Right cardiac atrium (tissue), 5 donors: ENCODE data around the gene LRRC41. TPM values are rescaled to one million over a fixed set of nuclear protein-coding genes. Genes with fewer than 3 reads are reported as not detected.
"Not testable (repeated sequence)": the region's sequence is repeated elsewhere in the genome, so short reads cannot be mapped to it uniquely, and the experiment has no call there.

Experiments used
- ATAC-seq, 2 donors: fragments of 200-7000 bp; cut with Tn5 transposase; one replicate each; pipeline versions ENCODE4 v1.8.0 to v1.9.1; 2020; ENCODE audit warnings: moderate library complexity in 2 of 2, mild to moderate bottlenecking in 1 of 2
- DNase-seq, 3 donors: peaks; one replicate each; pipeline ENCODE4 v3.0.0-alpha.2; 2020
- H3K27ac ChIP-seq: one replicate; pipeline ENCODE4 v1.5.1; 2013; ENCODE audit warnings: mild to moderate bottlenecking, low read length, control low read depth, moderate library complexity
- H3K27me3 ChIP-seq: one replicate; pipeline ENCODE4 v1.6.1; 2013; ENCODE audit not compliant: control insufficient read depth, insufficient read depth
- H3K4me1 ChIP-seq: one replicate; pipeline ENCODE4 v1.6.1; 2013; ENCODE audit warnings: low read length; ENCODE audit not compliant: control insufficient read depth, insufficient read depth
- H3K4me3 ChIP-seq: one replicate; pipeline ENCODE4 v1.5.1; 2013; ENCODE audit warnings: low read length, control low read depth
- H3K9me3 ChIP-seq: one replicate; pipeline ENCODE4 v1.6.1; 2013; ENCODE audit warnings: low read length; ENCODE audit not compliant: control insufficient read depth
- WGBS: extraction: QIAGEN DNeasy Blood & Tissue Kit; methylation state at CpG from one replicate; pipeline ENCODE4 v1.1.7; 2013; 5-methylcytosine and 5-hydroxymethylcytosine counted together
- intact Hi-C, 4 donors: fragments of 100-400 bp; cut with DNase I; formaldehyde crosslinking; loops; one replicate each; pipeline versions ENCODE4 v1.11.0 to v1.14.0; 2022 to 2023
- polyA plus RNA-seq: library from polyadenylated mRNA; stranded (reverse); fragments of 200-250 nt; gene quantifications from one replicate; pipeline ENCODE4 v1.2.3, GENCODE V29; 2013
- total RNA-seq, 4 donors: library from RNA; stranded (reverse); fragmentation: NEBNext Ultra II Directional; extraction: Animal tissue kit (Norgen Biotek cat#: 25700); gene quantifications; one replicate each; pipeline ENCODE4 v1.2.1, GENCODE V29; 2021
- donor health status: healthy with polysubstance abuse.
- donor health status: DM: no; HTN: yes; CAD: no.
- donor health status: DM: no; HTN: no; CAD: no.
- donor health status: DM: no; HTN: yes; CAD: no; lungs with severe emphysema.
- donor health status: DM: yes; HTN: yes; CAD: no.

Gene LRRC41
- total and polyA plus RNA-seq, 5 donors, result 27.1 to 46.3 (median 39.8) TPM

GRCh38 chr1:46340404-46341221 lies 37.2 kb upstream of the LRRC41 start, which contains the start of gene NSUN4:
NSUN4 (plus strand) TSS chr1:46340807; CDS start chr1:46340827, 20 bp downstream.
- intact Hi-C loops, result loop anchor here in 1 of 4 donors (5.0 to 10.0 kb wide), 2 partner anchors 38 to 96 kb away; partner anchors contain the start of genes LRRC41, RAD54L and UQCRH
- Histone ChIP-seq H3K9me3 (no peaks in the 10 kb centered on the region), H3K27ac (peak within 1 kb of the TSS; percentile 99), H3K4me1 (no peaks in the 10 kb centered on the region), H3K4me3 (peak within 1 kb of the TSS; percentile 88), H3K27me3 (no peaks in the 10 kb centered on the region)
- DNase-seq (peak; percentile 94 to 97 (median 96)), ATAC-seq (peak; percentile 95 to 96)
- under 1% methylated on average over 53 of the region's 53 CpGs for WGBS

GRCh38 chr1:46337409-46337808 lies 34.0 kb upstream of the LRRC41 start:
- ATAC-seq, H3K4me3 ChIP-seq, intact Hi-C loops, H3K27ac ChIP-seq, H3K27me3 ChIP-seq, DNase-seq, H3K9me3 ChIP-seq, H3K4me1 ChIP-seq: not testable (repeated sequence)
- 95% methylated on average over 9 of the region's 14 CpGs for WGBS

- ATAC-seq (no peak), DNase-seq (no peak)
- intact Hi-C loops, result no loop called here
- H3K27me3 ChIP-seq, result no peaks in the 10 kb centered on the region
- no peaks in the 10 kb centered on the region for H3K9me3 ChIP-seq
- H3K4me1 ChIP-seq, result no peaks in the 10 kb centered on the region
- no peak overlapping the region for H3K27ac ChIP-seq
- H3K4me3 ChIP-seq, result no peak overlapping the region
- 94% methylated on average over 3 of the region's 3 CpGs for WGBS
Observed at GRCh38 chr1:46335081-46335480, 31.7 kb upstream of the LRRC41 start.

- 71% methylated on average over 2 of the region's 2 CpGs for WGBS
- intact Hi-C loops, result no loop called here
- no peaks in the 10 kb centered on the region for H3K27me3 ChIP-seq
- no peaks in the 10 kb centered on the region for H3K9me3 ChIP-seq
- H3K4me3 ChIP-seq, result no peak overlapping the region
- DNase-seq (no peak), ATAC-seq (no peak)
- no peaks in the 10 kb centered on the region for H3K4me1 ChIP-seq
- no peak overlapping the region for H3K27ac ChIP-seq
Observed at GRCh38 chr1:46334030-46334384, 30.6 kb upstream of the LRRC41 start.

DNA sequence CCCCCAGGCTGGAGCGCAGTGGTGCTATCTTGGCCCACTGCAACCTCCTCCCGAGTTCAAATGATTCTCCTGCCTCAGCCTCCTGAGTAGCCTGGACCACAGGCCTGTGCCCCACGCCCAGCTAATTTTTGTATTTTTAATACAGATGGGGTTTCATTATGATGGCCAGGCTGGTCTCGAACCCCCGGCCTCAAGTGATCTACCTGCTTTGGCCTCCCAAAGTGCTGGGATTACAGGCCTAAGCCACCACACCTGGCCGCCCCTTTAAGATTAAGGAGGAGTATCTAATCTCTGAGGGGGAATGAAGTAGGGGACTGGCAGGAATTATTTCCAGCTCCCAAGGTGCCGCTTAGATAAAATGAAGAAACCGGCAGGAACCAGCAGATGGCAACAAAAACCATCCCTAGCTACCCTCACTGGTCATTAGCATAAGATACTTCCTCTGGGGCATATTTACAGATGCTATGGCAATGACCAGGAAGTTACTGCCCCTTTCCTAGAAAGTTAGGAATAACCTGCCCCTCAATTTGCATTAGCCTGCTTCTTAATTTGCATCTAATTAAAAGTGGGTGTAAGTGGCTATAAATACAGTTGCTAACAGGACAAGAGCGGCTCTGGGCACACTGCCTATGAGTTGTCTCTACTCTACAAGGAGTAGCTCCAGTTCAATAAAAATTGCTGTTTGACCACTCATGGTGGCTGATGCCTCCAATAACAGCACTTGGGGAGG lies 30.0 kb upstream of the LRRC41 start:
- Histone ChIP-seq H3K4me1 (no peaks in the 10 kb centered on the region), H3K9me3 (no peaks in the 10 kb centered on the region), H3K27ac (no peak overlapping the region), H3K27me3 (no peaks in the 10 kb centered on the region), H3K4me3 (no peak overlapping the region)
- WGBS, result 72% methylated on average over 9 of the region's 9 CpGs
- ATAC-seq, result no peak
- no peak for DNase-seq
- intact Hi-C loops, result no loop called here

DNA sequence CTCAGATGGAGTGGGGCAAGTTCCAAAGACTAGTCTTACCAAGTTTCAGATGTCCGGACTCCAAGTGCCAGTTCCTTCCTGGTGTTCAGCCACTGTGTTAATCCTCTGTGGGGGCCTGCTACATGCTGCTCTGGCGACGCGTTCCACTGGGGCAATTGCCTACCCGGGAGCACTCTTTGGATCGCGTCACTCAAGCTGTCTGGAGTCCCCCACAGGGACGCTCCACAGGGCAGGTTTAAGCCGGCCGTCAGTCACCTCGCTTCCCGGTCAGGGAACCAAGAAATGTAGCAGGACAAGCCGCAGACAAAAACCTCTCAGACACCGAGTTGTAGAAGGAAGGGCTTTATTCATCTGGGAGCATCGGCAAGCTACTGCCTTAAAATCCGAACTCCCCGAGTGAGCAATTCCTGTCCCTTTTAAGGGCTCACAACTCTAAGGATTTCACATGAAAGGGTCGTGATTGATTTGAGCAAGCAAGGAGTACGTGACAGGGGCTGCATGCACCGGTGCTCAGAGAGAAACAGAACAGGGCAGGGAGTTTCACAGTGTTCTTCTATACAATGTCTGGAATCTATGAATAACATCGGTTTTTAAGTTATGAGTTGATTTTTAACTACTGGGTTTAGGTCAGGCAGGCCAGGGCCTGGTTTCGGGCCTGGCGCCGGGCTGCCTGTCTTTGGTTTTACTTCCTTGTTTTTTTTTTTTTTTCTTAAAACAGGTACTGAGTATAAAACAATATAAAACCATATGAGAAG lies 28.5 kb upstream of the LRRC41 start:
- DNase-seq, H3K27ac ChIP-seq, H3K4me1 ChIP-seq, ATAC-seq, H3K27me3 ChIP-seq, intact Hi-C loops, H3K4me3 ChIP-seq, H3K9me3 ChIP-seq: not testable (repeated sequence)
- WGBS, result 80% methylated on average over 24 of the region's 24 CpGs

GRCh38 chr1:46330381-46330780 lies 27.0 kb upstream of the LRRC41 start:
- 87% methylated on average over 2 of the region's 2 CpGs for WGBS
- intact Hi-C loops, H3K4me3 ChIP-seq, ATAC-seq, H3K27me3 ChIP-seq, DNase-seq, H3K27ac ChIP-seq, H3K9me3 ChIP-seq, H3K4me1 ChIP-seq: not testable (repeated sequence)

- DNase-seq, H3K9me3 ChIP-seq, intact Hi-C loops, H3K4me1 ChIP-seq, H3K4me3 ChIP-seq, H3K27ac ChIP-seq, ATAC-seq, H3K27me3 ChIP-seq: not testable (repeated sequence)
- WGBS, result 58% methylated on average over 6 of the region's 7 CpGs
Observed at GRCh38 chr1:46329807-46330206, 26.4 kb upstream of the LRRC41 start.

DNA sequence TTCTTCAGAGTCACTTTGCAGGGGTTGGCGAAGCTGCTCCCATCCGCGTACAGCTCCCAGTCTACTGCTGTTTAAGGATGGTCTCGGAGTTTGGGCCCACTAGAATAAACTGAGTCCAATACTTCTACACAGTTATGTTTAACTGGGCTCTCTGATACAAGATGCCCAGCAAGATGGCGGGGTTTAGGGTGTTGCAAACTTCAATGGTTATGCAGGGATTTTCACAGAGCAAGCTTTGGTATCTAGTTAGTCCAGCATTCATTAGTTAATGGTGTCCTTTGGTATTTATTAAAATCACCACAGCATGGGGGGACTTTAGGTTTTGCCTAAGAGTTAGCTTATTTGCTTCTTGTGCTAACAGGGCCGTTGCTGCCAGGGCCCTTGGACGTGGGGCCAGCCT lies 24.8 kb upstream of the LRRC41 start:
- ATAC-seq, H3K4me1 ChIP-seq, H3K4me3 ChIP-seq, H3K27ac ChIP-seq, H3K9me3 ChIP-seq, intact Hi-C loops, DNase-seq, H3K27me3 ChIP-seq: not testable (repeated sequence)
- 93% methylated on average over 7 of the region's 7 CpGs for WGBS

DNA sequence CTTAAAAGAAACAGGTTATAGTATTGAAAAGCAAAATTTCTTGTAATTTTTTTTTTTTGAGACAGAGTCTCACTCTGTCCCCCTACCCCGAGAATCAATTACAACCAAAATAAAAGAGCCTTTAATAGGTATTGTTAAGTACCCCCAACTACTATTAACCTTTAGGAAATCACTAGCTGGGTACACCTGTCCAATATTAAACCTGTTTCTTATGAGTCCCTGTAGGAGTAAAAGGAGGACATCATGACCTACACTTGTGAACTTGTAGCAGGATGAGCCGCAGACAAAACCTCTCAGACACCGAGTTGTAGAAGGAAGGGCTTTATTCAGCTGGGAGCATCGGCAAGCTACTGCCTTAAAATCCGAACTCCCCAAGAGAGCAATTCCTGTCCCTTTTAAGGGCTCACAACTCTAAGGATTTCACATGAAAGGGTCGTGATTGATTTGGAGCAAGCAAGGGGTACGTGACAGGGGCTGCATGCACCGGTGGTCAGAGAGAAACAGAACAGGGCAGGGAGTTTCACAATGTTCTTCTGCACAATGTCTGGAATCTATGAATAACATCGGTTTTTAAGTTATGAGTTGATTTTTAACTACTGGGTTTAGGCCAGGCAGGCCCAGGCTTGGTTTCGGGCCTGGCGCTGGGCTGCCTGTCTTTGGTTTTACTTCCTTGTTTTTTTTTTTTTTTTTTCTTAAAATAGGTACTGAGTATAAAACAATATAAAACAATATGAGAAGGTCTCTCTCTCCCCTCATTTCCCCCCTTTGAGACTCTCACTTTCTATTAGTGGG lies 22.1 kb upstream of the LRRC41 start:
- ATAC-seq, intact Hi-C loops, H3K27me3 ChIP-seq, H3K4me3 ChIP-seq, DNase-seq, H3K9me3 ChIP-seq, H3K4me1 ChIP-seq, H3K27ac ChIP-seq: not testable (repeated sequence)
- 92% methylated on average over 11 of the region's 11 CpGs for WGBS
